Mesothelial cell of epicardium (in vitro differentiated cells): ENCODE results near the gene GASK1A. TPM values are rescaled to one million over a fixed set of nuclear protein-coding genes. Genes with fewer than 3 reads are reported as not detected.

ENCODE experiments used
- DNase-seq, 2 experiments: peaks; one replicate each; pipeline ENCODE4 v3.0.0; 2021; ENCODE audit warnings: low spot score in 2 of 2; ENCODE audit not compliant: unreplicated experiment in 2 of 2
- H3K27ac Mint-ChIP-seq: 2 replicates; pipeline ENCODE4 v1.8.0; 2021; ENCODE audit warnings: mixed read lengths
- H3K27me3 Mint-ChIP-seq: 2 replicates; pipeline ENCODE4 v1.8.0; 2021; ENCODE audit warnings: low read depth, mixed read lengths
- H3K36me3 Mint-ChIP-seq: 2 replicates; pipeline ENCODE4 v1.8.0; 2021; ENCODE audit warnings: mixed read lengths
- H3K4me1 Mint-ChIP-seq: 2 replicates; pipeline ENCODE4 v1.8.0; 2021; ENCODE audit warnings: mixed read lengths
- H3K4me3 Mint-ChIP-seq: 2 replicates; pipeline ENCODE4 v1.8.0; 2021; ENCODE audit warnings: mild to moderate bottlenecking, moderate library complexity, mixed read lengths
- H3K9me3 Mint-ChIP-seq: 2 replicates; pipeline ENCODE4 v1.8.0; 2021; ENCODE audit warnings: mixed read lengths
- total RNA-seq: library from RNA; stranded (reverse); gene quantifications from 3 replicates; pipeline ENCODE4 v1.2.1, GENCODE V29; 2021
- TF ChIP-seq, protein P1 (sequence below): fragments of 200-600 bp; sonication (generic); IDR thresholded peaks from one replicate; pipeline ENCODE4 v1.5.0; 2021; ENCODE audit warnings: antibody characterized with exemption; ENCODE audit not compliant: unreplicated experiment

Gene GASK1A
- total RNA-seq, 1 donor from 2014 or later, result 1.6 TPM

DNA sequence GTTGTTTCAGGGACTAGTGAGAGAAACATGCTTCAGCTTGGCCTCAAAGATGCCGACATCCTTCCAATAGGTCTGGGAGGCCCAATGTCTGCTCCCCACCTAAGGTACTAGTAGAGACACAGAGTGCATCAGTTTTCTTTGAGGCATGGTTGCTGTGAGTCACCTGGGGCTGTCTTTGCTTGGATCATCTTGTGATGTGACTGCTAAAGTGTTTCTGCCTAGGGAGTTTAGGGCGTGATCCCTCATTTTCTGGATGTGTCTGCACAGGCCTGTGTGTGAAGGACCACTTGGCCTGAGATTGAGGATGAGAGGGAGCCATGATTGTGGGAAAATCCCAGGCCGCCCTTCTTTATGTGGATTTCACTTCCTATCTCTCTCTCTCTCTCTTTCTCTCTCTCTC lies 4.8 kb downstream of the GASK1A start:
- DNase-seq, result no peak
- Mint-ChIP-seq H3K27ac (no peak overlapping the region), H3K36me3 (no peaks in the 10 kb centered on the region), H3K27me3 (peaks cover 75% of the 10 kb centered on the region), H3K9me3 (no peaks in the 10 kb centered on the region), H3K4me3 (no peak overlapping the region), H3K4me1 (peaks cover 4% of the 10 kb centered on the region)
- TF ChIP-seq, protein P1, sequence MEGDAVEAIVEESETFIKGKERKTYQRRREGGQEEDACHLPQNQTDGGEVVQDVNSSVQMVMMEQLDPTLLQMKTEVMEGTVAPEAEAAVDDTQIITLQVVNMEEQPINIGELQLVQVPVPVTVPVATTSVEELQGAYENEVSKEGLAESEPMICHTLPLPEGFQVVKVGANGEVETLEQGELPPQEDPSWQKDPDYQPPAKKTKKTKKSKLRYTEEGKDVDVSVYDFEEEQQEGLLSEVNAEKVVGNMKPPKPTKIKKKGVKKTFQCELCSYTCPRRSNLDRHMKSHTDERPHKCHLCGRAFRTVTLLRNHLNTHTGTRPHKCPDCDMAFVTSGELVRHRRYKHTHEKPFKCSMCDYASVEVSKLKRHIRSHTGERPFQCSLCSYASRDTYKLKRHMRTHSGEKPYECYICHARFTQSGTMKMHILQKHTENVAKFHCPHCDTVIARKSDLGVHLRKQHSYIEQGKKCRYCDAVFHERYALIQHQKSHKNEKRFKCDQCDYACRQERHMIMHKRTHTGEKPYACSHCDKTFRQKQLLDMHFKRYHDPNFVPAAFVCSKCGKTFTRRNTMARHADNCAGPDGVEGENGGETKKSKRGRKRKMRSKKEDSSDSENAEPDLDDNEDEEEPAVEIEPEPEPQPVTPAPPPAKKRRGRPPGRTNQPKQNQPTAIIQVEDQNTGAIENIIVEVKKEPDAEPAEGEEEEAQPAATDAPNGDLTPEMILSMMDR, result no peak

- Mint-ChIP-seq H3K4me1 (peaks cover 4% of the 10 kb centered on the region), H3K27ac (no peak overlapping the region), H3K27me3 (peaks cover 71% of the 10 kb centered on the region), H3K4me3 (no peak overlapping the region), H3K36me3 (no peaks in the 10 kb centered on the region), H3K9me3 (no peaks in the 10 kb centered on the region)
- TF ChIP-seq, protein P1, result no peak
- no peak for DNase-seq
These were observed 5.6 kb downstream of the GASK1A start for GRCh38 chr3:42984701-42985100.

DNA sequence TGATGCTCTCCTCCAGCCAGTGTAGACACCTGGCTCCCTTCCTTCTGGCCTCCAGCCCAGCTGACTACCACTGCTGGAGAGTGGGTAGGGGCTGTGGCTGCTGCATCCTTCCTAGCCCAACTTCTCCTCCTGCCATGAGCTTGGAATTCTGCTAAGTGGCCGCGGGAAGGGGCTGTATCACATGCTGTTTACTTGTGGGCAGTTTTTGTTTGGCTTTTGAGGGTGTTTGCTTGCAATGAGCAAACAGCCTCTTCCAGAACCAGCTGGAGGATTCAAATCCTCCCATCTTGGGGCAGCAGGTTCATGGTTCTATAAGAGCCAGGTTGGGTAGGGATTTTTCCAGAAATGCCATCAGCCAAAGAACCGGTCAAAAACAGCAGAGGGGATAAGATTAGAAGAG lies 9.0 kb downstream of the GASK1A start:
- DNase-seq, result no peak
- Mint-ChIP-seq H3K9me3 (no peaks in the 10 kb centered on the region), H3K4me3 (no peak overlapping the region), H3K36me3 (no peaks in the 10 kb centered on the region), H3K4me1 (peaks cover 4% of the 10 kb centered on the region), H3K27me3 (peaks cover 50% of the 10 kb centered on the region), H3K27ac (no peak overlapping the region)
- TF ChIP-seq, protein P1, result no peak

DNA sequence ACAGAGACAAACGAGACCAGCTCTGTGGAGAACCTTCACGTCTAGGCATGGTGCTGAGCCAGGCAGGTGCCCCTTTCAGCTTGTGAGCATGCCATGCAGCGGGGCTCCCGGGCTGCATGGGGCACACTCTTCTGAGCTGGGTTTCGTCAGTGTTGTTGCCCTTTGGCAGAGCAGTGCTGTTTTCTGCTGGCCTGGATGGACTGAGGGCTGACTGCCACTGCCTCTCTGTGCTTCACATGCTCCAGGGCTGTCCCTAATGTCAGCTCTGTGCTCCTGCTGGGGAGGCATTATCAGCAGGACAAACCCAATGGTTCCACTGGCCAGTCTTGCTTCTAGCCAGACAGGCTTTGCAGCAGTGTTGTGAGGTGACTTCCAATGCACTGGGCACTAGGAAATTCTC lies 9.5 kb downstream of the GASK1A start:
- no peaks in the 10 kb centered on the region for H3K36me3 Mint-ChIP-seq
- peaks cover 4% of the 10 kb centered on the region for H3K4me1 Mint-ChIP-seq
- H3K4me3 Mint-ChIP-seq, result no peak overlapping the region
- no peaks in the 10 kb centered on the region for H3K9me3 Mint-ChIP-seq
- TF ChIP-seq, protein P1, result no peak
- H3K27me3 Mint-ChIP-seq, result peaks cover 46% of the 10 kb centered on the region
- H3K27ac Mint-ChIP-seq, result no peak overlapping the region
- no peak for DNase-seq

GRCh38 chr3:42991341-42992315 lies 12.5 kb downstream of the GASK1A start:
- H3K9me3 Mint-ChIP-seq, result no peaks in the 10 kb centered on the region
- peaks cover 29% of the 10 kb centered on the region for H3K27me3 Mint-ChIP-seq
- no peaks in the 10 kb centered on the region for H3K36me3 Mint-ChIP-seq
- TF ChIP-seq, protein P1, result no peak
- H3K4me3 Mint-ChIP-seq, result no peak overlapping the region
- H3K27ac Mint-ChIP-seq, result no peak overlapping the region
- no peaks in the 10 kb centered on the region for H3K4me1 Mint-ChIP-seq
- DNase-seq, result no peak
